Measurements from ENCODE around the gene RBFOX1.

The RBFOX1 gene

GRCh38 chr16:7534749-7535148 is 202.1 kb downstream of the RBFOX1 start:
- no peak for DNase-seq

- no peak for DNase-seq
Observed at GRCh38 chr16:7541026-7541425, 208.4 kb downstream of the RBFOX1 start.

GRCh38 chr16:7545251-7545650 is 212.6 kb downstream of the RBFOX1 start:
- no peak for DNase-seq

- no peak for DNase-seq
Observed at GRCh38 chr16:7546948-7547347, 214.3 kb downstream of the RBFOX1 start.

GRCh38 chr16:7547736-7548135 is 215.1 kb downstream of the RBFOX1 start:
- DNase-seq = no peak

- DNase-seq = no peak
Observed at GRCh38 chr16:7548796-7549318, 216.2 kb downstream of the RBFOX1 start.

- DNase-seq = no peak
Observed at GRCh38 chr16:7550096-7550495, 217.5 kb downstream of the RBFOX1 start.

GRCh38 chr16:7555459-7555858 is 222.8 kb downstream of the RBFOX1 start:
- DNase-seq = no peak

GRCh38 chr16:7561908-7562405 is 229.3 kb downstream of the RBFOX1 start:
- DNase-seq = no peak

- no peak for DNase-seq
Observed at GRCh38 chr16:7566360-7566759, 233.7 kb downstream of the RBFOX1 start.

- DNase-seq = no peak
Observed at GRCh38 chr16:7571366-7571765, 238.7 kb downstream of the RBFOX1 start.

GRCh38 chr16:7577588-7577987 is 244.9 kb downstream of the RBFOX1 start:
- DNase-seq = no peak

- no peak for DNase-seq
Observed at GRCh38 chr16:7579454-7579853, 246.8 kb downstream of the RBFOX1 start.

GRCh38 chr16:7581175-7581574 is 248.5 kb downstream of the RBFOX1 start:
- no peak for DNase-seq

- no peak for DNase-seq
Observed at GRCh38 chr16:7583396-7583795, 250.8 kb downstream of the RBFOX1 start.

GRCh38 chr16:7584561-7584960 is 251.9 kb downstream of the RBFOX1 start:
- DNase-seq = no peak

GRCh38 chr16:7585705-7586104 is 253.1 kb downstream of the RBFOX1 start:
- no peak for DNase-seq

- no peak for DNase-seq
Observed at GRCh38 chr16:7590934-7591333, 258.3 kb downstream of the RBFOX1 start.

GRCh38 chr16:7596308-7596707 is 263.7 kb downstream of the RBFOX1 start:
- no peak for DNase-seq

GRCh38 chr16:7597677-7598076 is 265.0 kb downstream of the RBFOX1 start:
- no peak for DNase-seq

- no peak for DNase-seq
Observed at GRCh38 chr16:7601100-7601499, 268.5 kb downstream of the RBFOX1 start.

GRCh38 chr16:7602291-7602950 is 269.8 kb downstream of the RBFOX1 start:
- no peak for DNase-seq

- no peak for DNase-seq
Observed at GRCh38 chr16:7605812-7606211, 273.2 kb downstream of the RBFOX1 start.

- no peak for DNase-seq
Observed at GRCh38 chr16:7612671-7613070, 280.0 kb downstream of the RBFOX1 start.

- DNase-seq = no peak
Observed at GRCh38 chr16:7613518-7613917, 280.9 kb downstream of the RBFOX1 start.

Data from activated naive CD4-positive, alpha-beta T cell (primary cell).